Measurements from ENCODE around the gene PIGN. TPM values are rescaled to one million over a fixed set of nuclear protein-coding genes. Genes with fewer than 3 reads are reported as not detected.

Gene PIGN
- total and polyA plus RNA-seq, 2 of the 8 experiments (the other 6 are each of a cell fraction or from before 2014, with no cell fraction given), result 20.9 to 26.3 TPM

DNA sequence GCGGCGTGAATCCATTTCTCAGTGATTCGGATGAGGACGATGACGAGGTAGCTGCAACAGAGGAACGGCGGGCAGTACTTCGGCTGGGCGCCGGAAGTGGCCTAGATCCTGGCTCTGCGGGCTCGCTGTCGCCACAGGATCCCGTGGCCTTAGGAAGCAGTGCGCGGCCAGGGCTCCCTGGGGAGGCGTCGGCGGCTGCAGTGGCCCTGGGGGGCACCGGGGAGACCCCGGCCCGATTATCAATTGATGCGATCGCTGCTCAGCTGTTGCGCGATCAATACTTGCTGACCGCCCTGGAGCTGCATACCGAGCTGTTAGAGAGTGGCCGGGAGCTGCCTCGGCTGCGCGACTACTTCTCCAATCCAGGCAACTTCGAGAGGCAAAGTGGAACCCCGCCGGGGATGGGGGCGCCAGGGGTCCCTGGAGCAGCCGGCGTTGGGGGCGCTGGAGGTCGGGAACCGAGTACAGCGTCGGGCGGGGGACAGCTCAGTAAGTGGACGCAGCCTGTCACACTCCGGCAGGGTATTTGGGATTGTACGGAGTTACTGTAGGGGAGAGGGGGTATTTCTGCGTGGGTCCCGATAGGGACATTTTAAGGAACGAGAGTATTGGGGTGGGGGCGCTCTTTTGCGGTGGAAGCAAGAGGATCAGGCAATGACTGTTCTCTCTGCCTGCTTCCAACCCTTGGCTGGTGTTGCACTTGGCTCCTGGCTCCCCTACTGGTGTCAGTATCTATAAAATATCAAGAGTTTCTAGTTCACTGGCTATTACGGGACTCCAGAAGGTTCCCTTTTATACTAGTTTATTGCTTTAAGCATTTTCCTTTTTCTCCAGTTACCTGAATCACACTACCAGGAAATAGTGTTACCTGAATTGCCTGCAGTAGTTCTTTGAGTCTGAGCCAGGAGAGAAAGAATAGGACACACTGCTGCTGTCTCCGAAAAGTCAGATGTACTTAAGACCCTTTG, 971 bp upstream of the PIGN start (continued):
- TF ChIP-seq CHD2 (IDR thresholded peaks at IDR 0.05; ENCODE audit: low read length), result no peak
- TF ChIP-seq SAP30 (IDR thresholded peaks at IDR 0.05; ENCODE audit: insufficient read depth, insufficient replicate concordance, low read length), result peak; percentile 3

Data from H1 (cell line).